DND-41 (cell line): Measurements from ENCODE around the gene DTYMK.

Experiments
- ATAC-seq: fragments of 200-7000 bp; cut with Tn5 transposase; 3 replicates; pipeline ENCODE4 v1.9.1; 2021; ENCODE audit warnings: low read depth; ENCODE audit not compliant: insufficient read depth
- DNase-seq: peaks from one replicate; pipeline ENCODE4 v3.0.0-alpha.2; 2020
- H2AFZ ChIP-seq: 2 replicates; pipeline ENCODE4 v1.6.0; 2012; ENCODE audit warnings: low read depth, low read length
- H3K27ac ChIP-seq: 2 replicates; pipeline ENCODE4 v1.5.1; 2012; ENCODE audit warnings: low read length, inconsistent platforms
- H3K27me3 ChIP-seq: fragments of 200-600 bp; sonication (generic); 2 replicates; pipeline ENCODE4 v1.6.0; 2012; ENCODE audit warnings: low read length, mild to moderate bottlenecking, inconsistent platforms; ENCODE audit not compliant: insufficient read depth, poor library complexity
- H3K36me3 ChIP-seq: 2 replicates; pipeline ENCODE4 v1.5.1; 2012; ENCODE audit warnings: low read length, inconsistent platforms; ENCODE audit not compliant: insufficient read depth
- H3K4me1 ChIP-seq: 2 replicates; pipeline ENCODE4 v1.5.1; 2012; ENCODE audit warnings: mild to moderate bottlenecking, low read length; ENCODE audit not compliant: insufficient read depth
- H3K4me2 ChIP-seq: 2 replicates; pipeline ENCODE4 v1.6.0; 2012; ENCODE audit warnings: mild to moderate bottlenecking, moderate library complexity, low read length, inconsistent platforms; ENCODE audit not compliant: insufficient read depth
- H3K4me3 ChIP-seq, 2 experiments: fragments of 200-600 bp in 1 of 2; shearing (Covaris generic) in 1 of 2; 2 replicates each; pipeline ENCODE4 v1.5.1; 2012 to 2016; ENCODE audit warnings: inconsistent platforms in 2 of 2, low read length in 2 of 2, mild to moderate bottlenecking in 2 of 2, low read depth in 1 of 2, moderate library complexity in 1 of 2
- H3K79me2 ChIP-seq: 2 replicates; pipeline ENCODE4 v1.6.0; 2012; ENCODE audit warnings: low read length, inconsistent platforms; ENCODE audit not compliant: insufficient read depth
- H3K9ac ChIP-seq: 2 replicates; pipeline ENCODE4 v1.6.0; 2012; ENCODE audit warnings: low read depth, mild to moderate bottlenecking, inconsistent platforms, low read length, moderate library complexity
- H3K9me3 ChIP-seq: 2 replicates; pipeline ENCODE4 v1.5.1; 2012; ENCODE audit warnings: low read length, moderate library complexity, mild to moderate bottlenecking, inconsistent platforms; ENCODE audit not compliant: insufficient read depth, severe bottlenecking
- H4K20me1 ChIP-seq: 2 replicates; pipeline ENCODE4 v1.6.0; 2012; ENCODE audit warnings: low read length; ENCODE audit not compliant: insufficient read depth
- CTCF ChIP-seq: IDR thresholded peaks from 2 replicates; pipeline ENCODE4 v1.5.1; 2012; ENCODE audit warnings: borderline replicate concordance, low read length, moderate library complexity, mild to moderate bottlenecking; ENCODE audit not compliant: poor library complexity, severe bottlenecking; ENCODE audit errors: extremely low read depth
- EZH2 ChIP-seq: IDR thresholded peaks from 3 replicates; pipeline ENCODE4 v1.6.1; 2012; ENCODE audit warnings: borderline replicate concordance, low read depth, mild to moderate bottlenecking, moderate library complexity, low read length, inconsistent platforms; ENCODE audit not compliant: severe bottlenecking

The DTYMK gene

GRCh38 chr2:241660593-241661213, 25.9 kb downstream of the DTYMK start:
- no peak overlapping the region for H3K4me2 ChIP-seq
- no peak overlapping the region for H3K9ac ChIP-seq
- no peak for TF ChIP-seq CTCF
- TF ChIP-seq EZH2, result no peak
- H3K27me3 ChIP-seq, result no peaks in the 10 kb centered on the region
- no peak overlapping the region for H3K4me3 ChIP-seq
- no peaks in the 10 kb centered on the region for H3K79me2 ChIP-seq
- peaks cover 11% of the 10 kb centered on the region for H4K20me1 ChIP-seq
- no peak overlapping the region for H2AFZ ChIP-seq
- ATAC-seq (no peak), DNase-seq (no peak)
- no peak overlapping the region for H3K27ac ChIP-seq
- no peaks in the 10 kb centered on the region for H3K9me3 ChIP-seq
- H3K36me3 ChIP-seq, result peaks cover 62% of the 10 kb centered on the region
- no peaks in the 10 kb centered on the region for H3K4me1 ChIP-seq

GRCh38 chr2:241659150-241659739, 27.4 kb downstream of the DTYMK start:
- peak; percentile 53 for DNase-seq
- H3K4me3 ChIP-seq, result no peak overlapping the region
- H3K27ac ChIP-seq, result no peak overlapping the region
- no peak overlapping the region for H2AFZ ChIP-seq
- H4K20me1 ChIP-seq, result peaks cover 15% of the 10 kb centered on the region
- H3K9ac ChIP-seq, result no peak overlapping the region
- peak; percentile 54; the same call in 1 of the 3 replicates for ATAC-seq
- H3K4me1 ChIP-seq, result no peaks in the 10 kb centered on the region
- no peaks in the 10 kb centered on the region for H3K27me3 ChIP-seq
- no peak for TF ChIP-seq EZH2
- peak; percentile 73 for TF ChIP-seq CTCF
- peaks cover 76% of the 10 kb centered on the region for H3K36me3 ChIP-seq
- H3K79me2 ChIP-seq, result no peaks in the 10 kb centered on the region
- no peaks in the 10 kb centered on the region for H3K9me3 ChIP-seq
- H3K4me2 ChIP-seq, result no peak overlapping the region

GRCh38 chr2:241658296-241658695, 28.3 kb downstream of the DTYMK start:
- TF ChIP-seq EZH2, result no peak
- no peak for TF ChIP-seq CTCF
- no peak overlapping the region for H3K4me2 ChIP-seq
- H3K4me3 ChIP-seq, result no peak overlapping the region
- no peaks in the 10 kb centered on the region for H3K9me3 ChIP-seq
- no peak overlapping the region for H3K27ac ChIP-seq
- H3K79me2 ChIP-seq, result 0 out of 2 replicates have a peak, but pooled peaks cover 2% of the 10 kb centered on the region
- H3K36me3 ChIP-seq, result peaks cover 84% of the 10 kb centered on the region
- H4K20me1 ChIP-seq, result peaks cover 17% of the 10 kb centered on the region
- no peaks in the 10 kb centered on the region for H3K4me1 ChIP-seq
- H3K27me3 ChIP-seq, result no peaks in the 10 kb centered on the region
- DNase-seq (no peak), ATAC-seq (no peak)
- no peak overlapping the region for H2AFZ ChIP-seq
- H3K9ac ChIP-seq, result no peak overlapping the region
